ENCODE data around the gene MRPS6.

The MRPS6 gene

GRCh38 chr21:34190576-34191321, 117.4 kb downstream of the MRPS6 start:
- Mint-ChIP-seq H3K27me3 (no peaks in the 10 kb centered on the region), H3K4me3 (no peak overlapping the region), H3K36me3 (ENCODE audit: low read depth) (peaks cover 14% of the 10 kb centered on the region), H3K27ac (no peak overlapping the region), H3K4me1 (ENCODE audit: low read depth) (peaks cover 9% of the 10 kb centered on the region), H3K9me3 (peaks cover 53% of the 10 kb centered on the region)
- intact Hi-C loops (cut with micrococcal nuclease), result no loop called here

GRCh38 chr21:34191876-34192275, 118.5 kb downstream of the MRPS6 start:
- intact Hi-C loops (cut with micrococcal nuclease), result no loop called here
- Mint-ChIP-seq H3K4me1 (ENCODE audit: low read depth) (peaks cover 9% of the 10 kb centered on the region), H3K9me3 (peaks cover 48% of the 10 kb centered on the region), H3K4me3 (no peak overlapping the region), H3K36me3 (ENCODE audit: low read depth) (peaks cover 14% of the 10 kb centered on the region), H3K27ac (no peak overlapping the region), H3K27me3 (no peaks in the 10 kb centered on the region)
